H1 (cell line): ENCODE measurements around the gene CHST11. TPM values are rescaled to one million over a fixed set of nuclear protein-coding genes. Genes with fewer than 3 reads are reported as not detected.

Experiments used
- CTCF ChIA-PET: fragments of 300-600 bp; sonication (Branson Sonifier 250); formaldehyde crosslinking; loops from one replicate; lab custom pipeline; 2021; ENCODE audit not compliant: partially characterized antibody; lab: Charles Lee
- POLR2A ChIA-PET: fragments of 300-600 bp; sonication (Branson Sonifier 250); formaldehyde crosslinking; loops from one replicate; lab custom pipeline; 2021; ENCODE audit warnings: inconsistent platforms; ENCODE audit not compliant: partially characterized antibody; lab: Charles Lee
- DNase-seq, 2 experiments: peaks; one replicate each; pipeline versions ENCODE4 v3.0.0 to v3.0.0-alpha.2; 2010 to 2022; ENCODE audit warnings: low spot score in 2 of 2, low read depth in 1 of 2, mixed read lengths in 1 of 2
- FAIRE-seq: peaks from 2 replicates; lab custom pipeline; 2011; peaks lifted over from hg19 to GRCh38; lab: Jason Lieb, UNC
- H2AFZ ChIP-seq: 2 replicates; pipeline ENCODE4 v1.8.1; 2012; ENCODE audit warnings: low read length, inconsistent platforms
- H2AK5ac ChIP-seq: 2 replicates; pipeline ENCODE4 v1.6.1; 2013; ENCODE audit warnings: low read depth, low read length
- H2BK120ac ChIP-seq: replicated peaks from 2 replicates; pipeline ENCODE3; 2013; ENCODE audit warnings: low read depth, low read length, inconsistent platforms
- H2BK12ac ChIP-seq: 2 replicates; pipeline ENCODE4 v1.6.1; 2013; ENCODE audit warnings: low read depth, low read length
- H2BK15ac ChIP-seq: 2 replicates; pipeline ENCODE4 v1.6.1; 2013; ENCODE audit warnings: low read length
- H2BK20ac ChIP-seq: 2 replicates; pipeline ENCODE4 v1.6.1; 2013; ENCODE audit warnings: low read length
- H2BK5ac ChIP-seq: 2 replicates; pipeline ENCODE4 v1.6.1; 2013; ENCODE audit warnings: low read depth, low read length
- H3K14ac ChIP-seq: 2 replicates; pipeline ENCODE4 v1.6.1; 2013; ENCODE audit warnings: inconsistent platforms; ENCODE audit not compliant: insufficient read length
- H3K18ac ChIP-seq: 2 replicates; pipeline ENCODE4 v1.6.1; 2013; ENCODE audit warnings: low read length; ENCODE audit errors: extremely low read depth
- H3K23ac ChIP-seq: 2 replicates; pipeline ENCODE4 v1.6.1; 2013; ENCODE audit warnings: inconsistent platforms; ENCODE audit not compliant: insufficient read length
- H3K23me2 ChIP-seq: 2 replicates; pipeline ENCODE4 v1.6.1; 2013; ENCODE audit warnings: low read depth, low read length
- H3K27ac ChIP-seq: 2 replicates; pipeline ENCODE4 v1.6.1; 2011; ENCODE audit warnings: low read depth, low read length, inconsistent platforms
- H3K27me3 ChIP-seq, 4 experiments: replicated peaks in 1 of 4; 1 replicate in 1 of 4; 2 replicates in 3 of 4; pipeline versions ENCODE4 v1.6.1 to v1.8.1; 2011 to 2013; ENCODE audit warnings: low read length in 3 of 4, mild to moderate bottlenecking in 3 of 4, inconsistent platforms in 2 of 4, mixed read lengths in 2 of 4, moderate library complexity in 1 of 4; ENCODE audit not compliant: control insufficient read depth in 3 of 4, insufficient read depth in 3 of 4; ENCODE audit errors: extremely low read depth in 1 of 4
- H3K36me3 ChIP-seq, 4 experiments: 2 replicates each; pipeline versions ENCODE4 v1.6.1 to v1.8.1; 2011 to 2013; ENCODE audit warnings: mild to moderate bottlenecking in 4 of 4, low read length in 3 of 4, moderate library complexity in 2 of 4, control low read depth in 1 of 4, inconsistent platforms in 1 of 4; ENCODE audit not compliant: insufficient read depth in 4 of 4, control insufficient read depth in 2 of 4
- H3K4ac ChIP-seq: replicated peaks from 2 replicates; pipeline ENCODE3; 2013; ENCODE audit warnings: low read length, low read depth, mixed read lengths, inconsistent platforms; ENCODE audit not compliant: insufficient read length
- H3K4me1 ChIP-seq, 4 experiments: replicated peaks in 1 of 4; 1 replicate in 1 of 4; 2 replicates in 3 of 4; pipeline versions ENCODE4 v1.6.1 to v1.8.1; 2011 to 2013; ENCODE audit warnings: low read length in 3 of 4, inconsistent platforms in 2 of 4, mixed read lengths in 1 of 4; ENCODE audit not compliant: insufficient read depth in 4 of 4, control insufficient read depth in 3 of 4
- H3K4me2 ChIP-seq, 2 experiments: 2 replicates each; pipeline versions ENCODE4 v1.6.1 to v1.8.1; 2011 to 2013; ENCODE audit warnings: low read depth in 2 of 2, low read length in 2 of 2, control low read depth in 1 of 2, inconsistent platforms in 1 of 2, mild to moderate bottlenecking in 1 of 2; ENCODE audit not compliant: insufficient read depth in 1 of 2
- H3K4me3 ChIP-seq, 4 experiments: fragments of 200-600, 300-600 bp in 1 of 4; sonication (generic), shearing (Covaris generic), sonication (Bioruptor Twin) in 1 of 4; 2 replicates each; pipeline versions ENCODE4 v1.5.1 to v1.8.1; 2011 to 2016; ENCODE audit warnings: low read length in 4 of 4, low read depth in 3 of 4, control low read depth in 2 of 4, inconsistent platforms in 2 of 4, mild to moderate bottlenecking in 2 of 4, mixed read lengths in 1 of 4, moderate library complexity in 1 of 4; ENCODE audit not compliant: insufficient read depth in 2 of 4; ENCODE audit errors: extremely low read depth in 1 of 4
- H3K56ac ChIP-seq: replicated peaks from 2 replicates; pipeline ENCODE3; 2013; ENCODE audit warnings: low read depth, mild to moderate bottlenecking, mixed read lengths, low read length, inconsistent platforms; ENCODE audit not compliant: insufficient read length
- H3K79me1 ChIP-seq: 2 replicates; pipeline ENCODE4 v1.6.1; 2013; ENCODE audit warnings: low read depth, low read length, control low read depth
- H3K79me2 ChIP-seq, 2 experiments: 2 replicates each; pipeline versions ENCODE4 v1.6.1 to v1.8.1; 2012 to 2013; ENCODE audit warnings: low read length in 2 of 2, mild to moderate bottlenecking in 2 of 2, inconsistent platforms in 1 of 2; ENCODE audit not compliant: insufficient read depth in 2 of 2, control insufficient read depth in 1 of 2
- H3K9ac ChIP-seq, 4 experiments: replicated peaks in 1 of 4; 1 replicate in 1 of 4; 2 replicates in 3 of 4; pipeline versions ENCODE4 v1.6.1 to v1.8.1; 2011 to 2013; ENCODE audit warnings: low read depth in 3 of 4, low read length in 3 of 4, control low read depth in 2 of 4, mild to moderate bottlenecking in 2 of 4, moderate library complexity in 2 of 4, inconsistent platforms in 1 of 4; ENCODE audit errors: extremely low read depth in 1 of 4
- H3K9me3 ChIP-seq, 2 experiments: 2 replicates each; pipeline versions ENCODE4 v1.6.1 to v1.8.1; 2012 to 2013; ENCODE audit warnings: mild to moderate bottlenecking in 2 of 2, moderate library complexity in 2 of 2, control low read depth in 1 of 2, inconsistent platforms in 1 of 2, low read depth in 1 of 2, low read length in 1 of 2, mixed read lengths in 1 of 2; ENCODE audit not compliant: insufficient read depth in 2 of 2
- H4K20me1 ChIP-seq, 2 experiments: replicated peaks in 1 of 2; 2 replicates each; pipeline versions ENCODE3 to v1.8.1; 2011 to 2013; ENCODE audit warnings: inconsistent platforms in 2 of 2, low read length in 2 of 2, mild to moderate bottlenecking in 1 of 2; ENCODE audit not compliant: insufficient read depth in 2 of 2, control insufficient read depth in 1 of 2
- H4K5ac ChIP-seq: 2 replicates; pipeline ENCODE4 v1.6.1; 2013; ENCODE audit warnings: low read length, low read depth, mixed read lengths, inconsistent platforms; ENCODE audit not compliant: insufficient read length
- H4K8ac ChIP-seq: 2 replicates; pipeline ENCODE4 v1.8.0; 2013; ENCODE audit warnings: mild to moderate bottlenecking, moderate library complexity, low read length, inconsistent platforms; ENCODE audit not compliant: insufficient read depth; ENCODE audit errors: extremely low read depth
- H4K91ac ChIP-seq: replicated peaks from 2 replicates; pipeline ENCODE3; 2013; ENCODE audit warnings: low read length, mixed read lengths, inconsistent platforms; ENCODE audit not compliant: insufficient read length
- FOSL1 ChIP-seq: IDR thresholded peaks from 2 replicates; pipeline ENCODE4 v1.6.1; 2011; ENCODE audit warnings: mild to moderate bottlenecking, low read depth, low read length, moderate library complexity; ENCODE audit not compliant: insufficient read depth
- WGBS, 2 experiments: shearing (Covaris generic) in 1 of 2; methylation state at CpG; one replicate each; pipeline versions ENCODE4 v1.1.6 to v1.1.7; 2013 to 2015; ENCODE audit warnings: low lambda C conversion rate in 2 of 2, mixed read lengths in 2 of 2, inconsistent platforms in 1 of 2, low coverage in 1 of 2, missing lambda C conversion rate in 1 of 2; ENCODE audit not compliant: insufficient replicate concordance in 2 of 2, insufficient coverage in 1 of 2, insufficient read length in 1 of 2; ENCODE audit errors: extremely low coverage in 1 of 2, missing lambda C conversion rate in 1 of 2; 5-methylcytosine and 5-hydroxymethylcytosine counted together
- polyA plus RNA-seq, 7 experiments: library from polyadenylated mRNA; depleted of rRNA in 3 of 7; stranded (reverse) in 5 of 7; unstranded in 2 of 7; fragments of >200 nt in 5 of 7; fragments of 200-250 nt in 2 of 7; gene quantifications; 1 replicate in 5 of 7; 2 replicates in 1 of 7; 4 replicates in 1 of 7; pipeline versions ENCODE4 v1.2.1 to v1.2.3, GENCODE V29; 2011 to 2013; ENCODE audit warnings: missing spikeins in 2 of 7, mixed read lengths in 2 of 7
- total RNA-seq: library from RNA; stranded (reverse); fragmentation: NEBNext Ultra II Directional; extraction: Animal tissue kit (Norgen Biotek cat#: 25700); gene quantifications from 2 replicates; pipeline ENCODE4 v1.2.1, GENCODE V29; 2021

The CHST11 gene
- total and polyA plus RNA-seq, 2 of the 8 experiments (the other 6 are each of a cell fraction or from before 2014, with no cell fraction given), result 14.4 to 20.8 TPM

- H3K56ac ChIP-seq, result no peak overlapping the region
- WGBS, 2 experiments, result 83% methylated on average over 5 of the region's 5 CpGs; no CpG with 5 or more reads in 1 of the 2 experiments
- H2AK5ac ChIP-seq, result no peak overlapping the region
- no peaks in the 10 kb centered on the region for H4K20me1 ChIP-seq
- H2AFZ ChIP-seq, result no peak overlapping the region
- no peaks in the 10 kb centered on the region for H3K27me3 ChIP-seq
- no peaks in the 10 kb centered on the region for H3K9me3 ChIP-seq
- no peak overlapping the region for H3K14ac ChIP-seq
- H3K4ac ChIP-seq, result no peak overlapping the region
- H3K79me2 ChIP-seq, result no peaks in the 10 kb centered on the region; a peak in 1 of 4 replicates
- no peak for DNase-seq
- CTCF ChIA-PET, result interaction anchor here (0.7 to 1.4 kb wide), 7 partner anchors 20 to 299 kb away, joined by 3 to 4 read pairs (median 3); no protein-coding TSS in a partner anchor
- no peak overlapping the region for H3K18ac ChIP-seq
- H3K36me3 ChIP-seq, result no peaks in the 10 kb centered on the region
- no peak overlapping the region for H2BK12ac ChIP-seq
- no peak overlapping the region for H2BK20ac ChIP-seq
- H4K91ac ChIP-seq, result no peak overlapping the region
- H2BK15ac ChIP-seq, result no peak overlapping the region
- no peak overlapping the region for H3K27ac ChIP-seq
- H3K4me2 ChIP-seq, result no peak overlapping the region
- no peaks in the 10 kb centered on the region for H3K79me1 ChIP-seq
- H3K23ac ChIP-seq, result no peak overlapping the region
- H3K4me1 ChIP-seq, result peaks cover 0 to 4% (median 1%) of the 10 kb centered on the region in 4 experiments; a peak in 1 of 7 replicates
- H3K4me3 ChIP-seq, result no peak overlapping the region
- no peak overlapping the region for H2BK5ac ChIP-seq
- POLR2A ChIA-PET, result no interaction called here
- H4K5ac ChIP-seq, result no peak overlapping the region
- FAIRE-seq, result no peak
- no peak overlapping the region for H4K8ac ChIP-seq
- no peaks in the 10 kb centered on the region; the same call in 1 of the 2 replicates for H3K23me2 ChIP-seq
- no peak overlapping the region for H2BK120ac ChIP-seq
- H3K9ac ChIP-seq, result no peak overlapping the region
- no peak for TF ChIP-seq FOSL1
These were observed 223.7 kb downstream of the CHST11 start for GRCh38 chr12:104680491-104680890.
